ENCODE results near the gene RNF157.

RNF157 gene

GRCh38 chr17:76157759-76158158 lies 82.5 kb downstream of the RNF157 start:
- DNase-seq (ENCODE audit: low spot score): no peak

- no peak for DNase-seq (ENCODE audit: low spot score)
Measured at GRCh38 chr17:76156662-76156991, 83.7 kb downstream of the RNF157 start.

DNA sequence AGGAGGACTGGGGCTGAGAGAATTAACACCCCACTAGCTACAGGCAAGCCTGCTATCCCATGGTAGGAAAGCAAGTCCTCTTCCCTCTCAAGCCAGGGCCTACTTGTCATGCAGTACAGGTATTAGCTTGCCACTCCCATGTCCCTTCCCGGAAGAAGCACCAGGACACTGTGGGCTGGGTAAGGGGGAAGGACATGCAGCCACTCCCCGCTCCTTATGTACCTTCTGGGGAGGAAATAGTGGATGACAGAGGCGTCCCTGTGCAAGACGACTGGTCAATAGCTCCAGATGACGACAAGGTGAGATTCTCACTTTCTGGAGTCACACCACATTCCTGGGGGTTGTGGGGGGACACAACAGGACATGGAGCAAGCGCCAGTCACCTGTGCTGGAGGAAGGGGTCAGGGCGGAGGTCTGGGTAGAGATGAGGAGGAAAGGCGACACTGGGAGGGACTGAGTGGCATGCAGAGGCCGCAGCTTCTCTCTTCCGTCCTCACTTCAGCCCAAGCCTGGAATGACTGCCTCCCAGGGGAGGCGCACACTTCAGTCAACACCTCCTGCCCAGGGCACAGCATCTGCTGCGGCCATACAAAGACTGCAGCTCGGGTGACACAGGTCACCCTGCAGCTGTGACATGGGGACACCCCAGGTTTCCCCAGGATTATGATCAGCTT lies 84.2 kb downstream of the RNF157 start:
- DNase-seq (ENCODE audit: low spot score): no peak

DNA sequence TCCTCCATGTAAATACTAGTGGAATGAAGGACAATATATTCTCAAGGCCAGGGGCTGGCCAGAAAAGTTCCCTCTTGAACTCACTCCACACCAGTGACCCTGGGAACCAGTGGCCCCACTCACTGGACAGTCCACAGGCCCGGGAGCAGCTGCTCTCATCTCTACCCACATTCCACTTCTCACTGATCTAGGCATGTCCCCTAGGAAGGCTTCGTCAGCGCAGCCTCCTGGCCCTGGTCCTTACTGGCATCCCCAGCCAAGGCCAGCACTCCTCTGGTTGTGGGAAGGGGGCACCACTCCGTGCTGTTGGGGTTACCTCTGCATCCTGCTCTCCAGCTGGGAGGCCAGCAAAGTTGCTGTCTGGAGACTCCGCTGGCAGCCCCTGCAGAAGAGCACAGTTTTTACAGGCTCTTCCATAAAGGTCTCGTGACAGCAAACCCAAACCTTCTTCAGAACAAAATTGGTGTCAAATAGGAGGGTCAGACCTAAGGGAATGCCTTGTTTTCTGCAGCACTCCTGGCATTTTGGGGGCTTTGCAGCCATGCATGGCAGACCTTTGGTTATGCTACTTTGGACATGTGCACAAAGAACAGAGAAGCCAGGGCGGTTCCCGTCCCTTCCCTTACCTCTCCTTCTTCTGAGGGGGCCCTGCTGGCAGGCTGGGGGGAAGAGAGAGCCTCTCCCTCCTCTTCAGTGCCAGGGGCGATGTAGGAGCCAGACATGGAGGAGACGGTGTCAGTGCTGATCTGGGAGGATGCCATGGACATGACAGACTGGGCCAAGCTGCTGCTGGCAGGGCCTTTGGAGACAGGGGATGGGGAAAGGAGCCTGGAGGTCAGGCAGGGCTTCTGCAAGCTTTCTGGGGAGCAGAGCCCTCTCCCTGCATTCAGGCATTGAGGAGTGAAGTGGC lies 85.1 kb downstream of the RNF157 start:
- no peak for DNase-seq (ENCODE audit: low spot score)

DNA sequence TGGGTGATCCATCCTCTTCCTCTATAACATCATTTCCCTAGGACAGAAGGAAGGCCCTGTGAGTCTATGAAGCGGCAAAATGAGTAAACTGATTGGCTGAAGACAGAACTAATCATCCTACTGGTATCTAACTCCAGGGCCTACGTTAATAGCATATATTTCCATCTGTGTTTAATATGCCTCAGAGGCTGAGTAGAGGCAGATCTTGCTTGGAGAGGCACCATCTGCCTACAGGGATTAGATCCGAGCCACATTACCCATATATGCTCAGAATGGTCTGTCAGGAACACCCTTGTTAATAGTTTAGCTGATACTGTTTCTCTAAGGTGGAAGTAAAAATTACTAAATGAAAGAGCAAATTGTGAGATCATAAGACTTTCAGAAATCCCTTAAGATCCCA lies 86.0 kb downstream of the RNF157 start:
- no peak for DNase-seq (ENCODE audit: low spot score)

DNA sequence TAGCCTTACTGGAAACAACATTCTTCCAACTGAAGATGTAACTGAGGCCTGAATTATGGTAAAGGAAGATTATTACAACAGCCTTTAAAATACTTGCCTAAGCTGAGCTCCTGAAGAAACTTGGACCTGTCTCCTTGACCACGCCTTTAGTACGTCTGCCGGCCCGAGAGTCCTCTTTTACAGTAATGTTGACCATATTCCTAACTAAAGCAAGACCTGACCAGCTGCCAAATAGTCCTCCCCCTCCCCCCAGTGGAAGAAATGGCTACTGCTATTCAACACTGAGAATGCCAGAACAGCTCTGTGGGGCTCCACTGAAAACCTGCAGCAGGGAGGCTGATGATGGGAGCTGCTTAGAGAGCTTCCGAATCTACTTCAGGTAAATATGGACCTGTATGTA lies 86.7 kb downstream of the RNF157 start:
- no peak for DNase-seq (ENCODE audit: low spot score)

- no peak for DNase-seq (ENCODE audit: low spot score)
Measured at GRCh38 chr17:76153202-76153601, 87.1 kb downstream of the RNF157 start.

DNA sequence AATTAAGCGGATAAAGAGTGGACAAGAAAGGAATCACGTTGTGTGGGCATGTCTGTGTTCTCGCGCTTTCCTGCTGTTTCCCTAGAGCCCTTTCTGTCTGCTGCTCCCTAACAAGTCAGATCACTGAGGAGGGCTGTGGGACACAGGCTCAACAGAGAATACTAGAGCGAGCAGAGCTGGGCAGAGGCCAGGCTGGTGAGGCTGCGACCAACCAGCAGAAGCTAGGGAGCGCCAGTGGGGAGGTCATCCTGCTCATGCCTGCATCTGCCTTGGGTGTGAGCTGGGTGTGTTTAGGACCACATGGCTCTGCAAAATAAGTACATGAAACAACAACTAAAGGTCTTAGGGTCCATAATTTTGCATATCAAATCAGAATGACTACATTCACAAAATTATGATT lies 87.7 kb downstream of the RNF157 start:
- no peak for DNase-seq (ENCODE audit: low spot score)

- DNase-seq (ENCODE audit: low spot score): no peak
Measured at GRCh38 chr17:76151896-76152454, 88.3 kb downstream of the RNF157 start.

DNA sequence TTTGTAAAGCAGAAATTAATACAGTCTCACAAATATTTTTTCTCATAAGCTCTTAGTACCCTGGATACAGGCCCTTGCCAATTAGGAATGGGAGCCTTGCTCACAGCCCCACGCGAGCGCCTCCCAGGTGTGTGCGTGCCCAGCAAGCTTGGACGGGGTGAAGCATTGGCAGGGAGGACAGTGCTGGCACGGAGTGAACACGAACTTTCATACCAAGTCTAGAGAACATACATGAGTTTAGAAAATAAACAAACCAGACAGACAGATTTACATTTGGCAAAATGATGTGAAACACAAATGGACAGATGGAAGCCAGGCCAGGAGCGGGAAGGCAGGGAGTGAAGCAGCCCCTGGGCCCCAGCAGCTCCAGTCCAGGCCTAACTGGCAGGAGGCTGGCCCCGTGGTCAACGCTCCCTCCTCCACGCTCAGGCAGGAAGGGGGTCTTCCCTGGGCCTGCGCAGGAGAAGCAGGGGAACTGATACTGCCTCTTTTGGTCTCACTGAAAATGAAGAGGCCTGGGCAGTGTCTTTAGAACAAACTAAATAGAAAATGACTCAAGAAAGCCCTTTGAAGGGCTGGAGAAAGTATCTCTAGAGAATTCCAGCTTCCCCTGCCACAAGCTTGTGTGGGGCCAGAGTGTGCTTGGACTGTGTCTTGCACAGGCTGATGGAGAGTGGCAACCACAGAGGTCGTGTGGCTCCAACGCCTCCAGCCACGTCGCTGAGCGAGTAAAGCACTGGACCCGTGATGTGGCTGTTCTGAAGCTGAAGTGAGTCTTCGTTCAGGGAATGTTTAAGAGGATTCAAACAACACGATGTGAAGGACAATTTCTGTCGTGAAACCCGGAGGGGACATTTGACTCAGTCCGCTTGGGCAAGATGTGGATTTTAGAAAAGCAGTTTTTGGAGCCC lies 89.3 kb downstream of the RNF157 start:
- no peak for DNase-seq (ENCODE audit: low spot score)

GRCh38 chr17:76149214-76149613 lies 91.1 kb downstream of the RNF157 start:
- DNase-seq (ENCODE audit: low spot score): no peak

- no peak for DNase-seq (ENCODE audit: low spot score)
Measured at GRCh38 chr17:76148015-76148326, 92.3 kb downstream of the RNF157 start.

DNA sequence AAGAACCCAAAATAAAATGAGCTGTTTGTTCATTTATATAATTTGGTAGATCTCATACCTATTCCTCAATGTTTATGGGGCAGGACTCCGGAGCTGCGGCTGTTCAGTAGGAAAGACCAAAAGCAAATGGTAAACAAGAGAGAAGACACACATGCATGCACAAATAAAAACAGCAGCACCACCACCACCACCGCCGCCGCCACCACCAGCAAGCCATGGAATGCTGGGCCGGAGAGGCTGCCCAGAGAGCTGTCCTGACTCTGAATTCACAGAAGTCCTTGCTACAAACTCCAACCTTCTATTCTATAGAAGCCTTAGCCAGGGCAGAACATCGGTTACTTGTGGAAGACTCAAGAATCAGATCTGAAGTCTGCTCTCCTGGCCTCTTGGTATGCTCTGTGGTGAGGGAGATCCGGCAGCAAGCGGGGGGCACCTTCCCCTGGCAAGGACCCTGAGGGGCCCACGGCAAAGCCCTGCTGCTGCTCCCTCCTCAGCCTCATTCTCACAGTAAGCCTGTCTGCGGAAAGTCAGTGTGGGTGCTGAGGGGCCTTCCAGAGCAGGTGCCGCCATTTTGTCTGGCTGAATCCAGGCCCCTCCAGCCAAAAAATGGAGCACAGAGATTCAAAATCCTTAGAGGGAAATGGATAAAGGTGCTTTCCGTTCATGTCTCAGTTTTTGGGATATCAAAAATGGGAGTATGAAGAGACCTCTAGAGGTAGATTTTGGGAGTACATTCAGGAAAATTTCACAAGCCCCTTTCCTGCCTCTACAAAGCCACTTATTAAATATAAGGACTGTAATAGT lies 92.9 kb downstream of the RNF157 start:
- no peak for DNase-seq (ENCODE audit: low spot score)

- DNase-seq (ENCODE audit: low spot score): no peak
Measured at GRCh38 chr17:76146053-76146851, 94.0 kb downstream of the RNF157 start.

DNA sequence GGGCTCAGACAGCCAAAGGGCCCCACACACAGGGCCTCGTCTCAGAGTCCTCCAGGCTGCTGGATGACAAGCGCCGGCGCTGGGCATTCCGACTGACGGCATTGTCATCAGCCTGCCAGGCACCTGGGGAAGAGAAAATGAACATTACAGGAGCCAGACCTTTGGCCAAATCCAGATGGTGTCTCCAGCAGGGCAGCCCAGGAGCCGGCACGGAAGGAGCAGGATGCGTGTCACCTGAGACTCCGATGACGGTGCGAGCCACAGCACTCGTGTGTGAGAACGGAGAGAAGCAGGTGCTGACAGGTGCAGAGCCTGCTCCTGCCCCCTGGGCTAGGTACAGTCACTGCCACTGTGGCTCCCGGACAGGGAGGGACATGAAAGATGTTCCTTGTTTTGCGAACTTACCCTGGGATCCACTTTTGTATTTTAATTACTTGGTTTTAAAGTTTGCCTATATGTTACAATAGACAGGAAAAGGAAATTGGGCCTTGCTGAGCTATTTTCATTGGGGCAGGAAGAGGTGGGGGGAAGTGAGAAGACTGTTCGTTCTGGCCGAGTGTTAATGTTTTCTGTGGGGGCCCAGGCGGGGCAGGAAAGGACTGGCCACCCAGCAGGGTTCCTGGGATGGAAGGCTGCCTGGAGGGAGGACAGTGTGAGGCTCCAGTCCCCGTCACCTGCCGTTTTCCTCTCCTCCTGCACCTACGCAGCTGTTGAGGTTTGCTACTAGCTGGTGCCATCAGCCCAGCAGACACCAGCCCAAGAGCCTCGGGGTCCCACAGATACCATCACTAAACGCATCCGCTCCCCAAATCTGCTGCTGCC lies 94.9 kb downstream of the RNF157 start:
- no peak for DNase-seq (ENCODE audit: low spot score)

DNA sequence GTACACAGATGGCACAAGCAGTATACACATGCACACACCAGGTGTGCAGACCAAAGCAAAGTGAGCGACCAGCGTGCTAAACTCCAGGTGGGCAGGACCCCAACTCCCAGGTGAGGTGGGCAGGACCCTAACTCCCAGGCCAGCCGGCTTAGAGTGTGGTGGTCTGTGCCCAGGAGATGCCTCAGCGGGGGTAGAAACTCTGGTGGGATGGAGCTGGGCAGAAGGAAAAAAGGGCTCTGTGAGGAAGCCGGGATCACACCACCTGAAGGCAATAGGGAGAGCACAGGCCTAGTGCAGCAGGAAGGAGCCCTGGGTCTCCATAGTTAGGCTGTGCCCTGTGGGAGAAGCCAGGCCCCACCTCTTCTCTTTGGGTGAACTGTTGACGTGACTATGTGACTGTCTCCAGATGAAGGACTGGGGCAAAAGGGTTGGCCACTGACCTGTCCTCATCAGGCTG lies 97.7 kb downstream of the RNF157 start:
- DNase-seq (ENCODE audit: low spot score): no peak

DNA sequence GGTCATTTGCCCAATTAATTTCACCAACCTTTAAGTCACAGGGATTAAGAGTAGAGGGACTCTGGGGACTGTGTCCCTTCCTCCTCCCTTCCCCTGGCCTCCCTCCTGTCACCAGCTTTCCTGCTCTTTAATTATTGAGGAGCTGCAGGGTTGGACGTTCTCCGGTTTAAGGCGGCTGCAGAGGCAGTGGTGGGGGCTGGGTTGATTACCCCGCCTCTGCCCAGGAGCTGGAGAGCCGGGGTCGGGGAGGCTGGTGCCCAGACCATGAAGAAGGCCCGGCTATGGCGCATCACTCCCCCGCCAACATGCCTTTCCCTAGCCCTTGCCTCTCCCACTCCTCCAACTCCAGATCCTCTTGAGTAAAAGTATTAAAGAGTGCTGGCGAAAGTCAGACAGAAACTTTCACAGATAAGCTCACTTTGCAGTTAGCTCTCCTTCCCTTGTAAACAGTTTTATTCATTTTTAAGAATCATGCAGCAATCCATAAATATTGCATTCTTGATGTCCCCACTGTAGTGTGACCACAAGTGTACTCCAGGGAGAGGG lies 98.2 kb downstream of the RNF157 start:
- DNase-seq (ENCODE audit: low spot score): no peak

GRCh38 chr17:76141212-76142038 lies 98.9 kb downstream of the RNF157 start, which contains the start of gene FOXJ1:
FOXJ1 (minus strand) TSS chr17:76141245; CDS start chr17:76140395, 850 bp downstream.
- DNase-seq (ENCODE audit: low spot score): peak; percentile 99
